ENCODE results near the gene SENP5.

DNA sequence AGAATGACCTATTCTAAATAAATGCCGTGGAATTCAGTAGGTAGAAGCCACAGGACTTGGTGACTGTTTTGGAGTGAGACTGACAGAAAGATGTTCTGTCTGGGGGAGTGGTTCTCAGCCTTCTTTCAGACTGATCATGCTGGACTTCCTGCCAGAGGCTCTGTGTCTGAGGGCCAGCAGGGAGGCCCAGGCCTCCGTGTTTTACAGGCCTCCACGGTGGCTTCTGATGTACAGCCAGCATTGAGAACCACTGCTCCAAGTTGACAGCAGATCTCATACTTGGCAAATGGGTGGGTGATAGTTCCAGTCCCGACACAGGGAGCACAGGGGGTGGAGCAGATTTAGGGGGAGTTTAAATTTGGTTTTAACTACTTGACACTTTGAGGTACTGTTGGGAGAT is 107.6 kb downstream of the SENP5 start:
- TF ChIP-seq, protein P1, sequence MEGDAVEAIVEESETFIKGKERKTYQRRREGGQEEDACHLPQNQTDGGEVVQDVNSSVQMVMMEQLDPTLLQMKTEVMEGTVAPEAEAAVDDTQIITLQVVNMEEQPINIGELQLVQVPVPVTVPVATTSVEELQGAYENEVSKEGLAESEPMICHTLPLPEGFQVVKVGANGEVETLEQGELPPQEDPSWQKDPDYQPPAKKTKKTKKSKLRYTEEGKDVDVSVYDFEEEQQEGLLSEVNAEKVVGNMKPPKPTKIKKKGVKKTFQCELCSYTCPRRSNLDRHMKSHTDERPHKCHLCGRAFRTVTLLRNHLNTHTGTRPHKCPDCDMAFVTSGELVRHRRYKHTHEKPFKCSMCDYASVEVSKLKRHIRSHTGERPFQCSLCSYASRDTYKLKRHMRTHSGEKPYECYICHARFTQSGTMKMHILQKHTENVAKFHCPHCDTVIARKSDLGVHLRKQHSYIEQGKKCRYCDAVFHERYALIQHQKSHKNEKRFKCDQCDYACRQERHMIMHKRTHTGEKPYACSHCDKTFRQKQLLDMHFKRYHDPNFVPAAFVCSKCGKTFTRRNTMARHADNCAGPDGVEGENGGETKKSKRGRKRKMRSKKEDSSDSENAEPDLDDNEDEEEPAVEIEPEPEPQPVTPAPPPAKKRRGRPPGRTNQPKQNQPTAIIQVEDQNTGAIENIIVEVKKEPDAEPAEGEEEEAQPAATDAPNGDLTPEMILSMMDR (IDR thresholded peaks at IDR 0.05; ENCODE audit: insufficient read depth, low read length, poor library complexity, severe bottlenecking): no peak
- no peak for TF ChIP-seq EZH2phosphoT487 (conservative IDR thresholded peaks at IDR 0.05; ENCODE audit: low read length)

All from SU-DHL-6 (cell line).